HEK293 (cell line): ENCODE data around the gene NAV2.

Experiments
- ATF2 ChIP-seq: fragments of 450-650 bp; formaldehyde crosslinking; IDR thresholded peaks from 2 replicates; pipeline ENCODE4 v1.5.1; 2016; ENCODE audit warnings: missing biosample characterization, missing genetic modification characterization, low read depth
- CTCF ChIP-seq: fragments of 450-650 bp; formaldehyde crosslinking; IDR thresholded peaks from 2 replicates; pipeline ENCODE4 v1.5.1; 2016; ENCODE audit warnings: missing biosample characterization, missing genetic modification characterization
- KLF16 ChIP-seq: fragments of 450-650 bp; formaldehyde crosslinking; IDR thresholded peaks from 2 replicates; pipeline ENCODE4 v1.5.1; 2017; ENCODE audit warnings: missing biosample characterization, missing genetic modification characterization
- PBX3 ChIP-seq: sonication (generic); formaldehyde crosslinking; IDR thresholded peaks from 2 replicates; pipeline ENCODE4 v1.8.1; 2022; ENCODE audit warnings: mild to moderate bottlenecking, moderate library complexity, missing genetic modification reagents
- ZBTB7A ChIP-seq: fragments of 450-650 bp; formaldehyde crosslinking; IDR thresholded peaks from 2 replicates; pipeline ENCODE4 v1.5.1; 2016; ENCODE audit warnings: low read depth, missing biosample characterization, missing genetic modification characterization
- ZNF362 ChIP-seq: fragments of 450-650 bp; formaldehyde crosslinking; IDR thresholded peaks from 2 replicates; pipeline ENCODE4 v1.5.1; 2016; ENCODE audit warnings: missing biosample characterization, missing genetic modification characterization
- ZNF391 ChIP-seq: fragments of 450-650 bp; formaldehyde crosslinking; IDR thresholded peaks from 2 replicates; pipeline ENCODE4 v1.5.1; 2016; ENCODE audit warnings: low read depth, missing biosample characterization, missing genetic modification characterization, borderline replicate concordance
- ZNF544 ChIP-seq: fragments of 450-650 bp; formaldehyde crosslinking; IDR thresholded peaks from 2 replicates; pipeline ENCODE4 v1.5.0; 2017; ENCODE audit warnings: missing biosample characterization, missing genetic modification characterization
- ZNF571 ChIP-seq: fragments of 450-650 bp; formaldehyde crosslinking; IDR thresholded peaks from 2 replicates; pipeline ENCODE4 v1.5.0; 2017; ENCODE audit warnings: missing biosample characterization, missing genetic modification characterization

- TF ChIP-seq ZNF362 (tag by site-specific recombination) (no peak), CTCF (tag by site-specific recombination) (no peak), ZBTB7A (tag by site-specific recombination) (no peak), ZNF391 (tag by site-specific recombination) (no peak), KLF16 (tag by site-specific recombination) (no peak), ZNF571 (no peak), ZNF544 (tag by site-specific recombination) (no peak), ATF2 (tag by site-specific recombination) (no peak), PBX3 (CRISPR knock-in tag) (no peak)
Measured at GRCh38 chr11:19862091-19862490, 149.5 kb downstream of the NAV2 start.
